ENCODE data around the gene MAN2B1.
"Not testable (repeated sequence)": the region's sequence is repeated elsewhere in the genome, so short reads cannot be mapped to it uniquely, and the experiment has no call there.

Gene MAN2B1

GRCh38 chr19:12666265-12667048 is at the start of gene MAN2B1, which contains the start of gene WDR83:
MAN2B1 (minus strand) TSS chr19:12666742; CDS start chr19:12666701, 41 bp downstream.
WDR83 (plus strand) TSS chr19:12666807; CDS start chr19:12669791, 2,984 bp downstream.
- DNase-seq = peak; percentile 84 to 86

DNA sequence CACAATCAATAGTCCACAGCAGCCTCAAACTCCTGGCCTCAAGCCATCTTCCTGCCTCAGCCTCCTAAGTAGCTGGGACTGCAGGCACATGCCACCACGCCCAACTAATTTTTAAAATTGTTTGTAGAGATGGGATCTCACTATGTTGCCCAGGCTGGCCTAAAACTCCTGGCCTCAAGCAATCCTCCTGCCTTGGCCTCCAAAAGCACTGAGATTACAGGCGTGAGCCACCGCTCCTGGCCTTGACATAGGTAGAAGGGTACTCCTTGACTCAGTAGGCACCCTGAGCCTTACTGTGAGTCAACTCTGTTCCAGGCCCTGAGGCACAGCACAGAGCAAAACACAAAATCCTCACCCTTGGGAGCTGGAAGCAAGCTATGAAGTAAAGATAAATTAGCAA is 49.4 kb upstream of the MAN2B1 start:
- no peak for DNase-seq

- no peak for DNase-seq
Observed at GRCh38 chr19:12715102-12715501, 48.6 kb upstream of the MAN2B1 start.

DNA sequence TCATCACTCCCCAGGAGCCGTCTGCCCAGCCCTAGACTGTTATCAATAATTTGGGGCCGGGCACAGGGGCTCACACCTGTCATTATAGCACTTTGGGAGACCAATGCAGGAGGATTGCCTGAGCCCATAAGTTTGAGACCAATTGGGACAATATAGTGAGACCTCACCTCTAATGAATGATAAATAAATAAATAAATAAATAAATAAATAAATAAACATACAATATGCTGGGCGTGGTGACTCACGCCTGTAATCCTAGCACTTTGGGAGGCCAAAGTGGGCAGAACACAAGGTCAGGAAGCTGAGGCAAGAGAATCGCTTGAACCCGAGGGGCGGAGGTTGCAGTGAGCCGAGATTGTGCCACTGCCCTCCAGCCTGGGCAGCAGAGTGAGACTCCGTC is 46.8 kb upstream of the MAN2B1 start:
- not testable (repeated sequence) for DNase-seq

GRCh38 chr19:12712077-12712476 is 45.5 kb upstream of the MAN2B1 start:
- DNase-seq = not testable (repeated sequence)

DNA sequence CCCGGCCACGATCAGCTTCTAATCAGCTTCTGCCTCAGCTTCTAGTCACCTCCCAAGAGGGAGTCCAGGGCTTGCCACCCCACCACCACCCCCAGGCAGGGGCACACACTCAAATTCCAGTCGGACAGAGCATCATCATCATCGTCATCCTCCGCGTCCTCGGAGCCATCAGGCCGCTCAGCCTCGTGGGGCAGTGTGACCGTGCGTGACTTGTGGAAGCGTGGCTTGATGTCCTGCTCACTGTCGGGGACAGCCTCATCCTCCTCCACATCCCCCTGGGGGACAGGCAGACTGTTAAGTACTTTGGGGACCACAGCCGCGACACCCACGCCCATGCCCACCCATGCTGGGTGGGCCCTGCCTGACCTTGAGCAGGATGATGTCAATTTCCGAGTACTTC is 44.6 kb upstream of the MAN2B1 start:
- no peak for DNase-seq

DNA sequence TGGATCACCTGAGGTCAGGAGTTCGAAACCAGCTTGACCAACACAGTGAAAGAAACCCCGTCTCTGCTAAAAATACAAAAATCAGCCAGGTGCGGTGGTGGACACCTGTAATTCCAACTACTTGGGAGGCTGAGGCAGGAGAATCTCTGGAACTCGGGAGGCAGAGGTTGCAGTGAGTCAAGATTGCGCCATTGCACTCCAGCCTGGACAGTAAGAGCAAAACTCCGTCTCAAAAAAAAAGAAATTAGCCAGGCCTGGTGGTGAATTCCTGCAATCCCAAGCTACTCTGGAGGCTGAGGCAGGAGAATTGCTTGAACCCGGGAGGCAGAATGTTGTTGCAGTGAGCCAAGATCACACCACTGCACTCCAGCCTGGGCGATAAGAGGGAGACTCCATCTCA is 42.1 kb upstream of the MAN2B1 start:
- no peak for DNase-seq

DNA sequence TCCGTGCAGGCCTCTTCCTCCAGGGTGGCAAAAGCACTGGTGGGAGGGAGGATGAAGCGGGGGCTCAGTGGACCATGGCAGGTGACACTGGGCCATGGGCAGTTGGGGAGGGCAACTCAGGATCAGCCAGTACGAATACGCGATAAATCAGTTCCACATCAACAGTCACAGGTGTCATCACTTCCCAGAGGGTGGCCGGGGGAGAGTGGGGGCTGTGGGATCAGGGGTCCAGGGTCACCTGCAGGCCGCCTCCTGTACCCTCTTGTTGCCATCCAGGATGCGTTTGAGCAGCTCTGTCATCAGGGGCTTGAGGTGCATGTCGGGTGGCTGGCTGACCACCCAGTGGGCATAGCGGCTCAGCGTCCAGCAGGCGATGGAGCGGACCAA is 39.8 kb upstream of the MAN2B1 start:
- no peak for DNase-seq

DNA sequence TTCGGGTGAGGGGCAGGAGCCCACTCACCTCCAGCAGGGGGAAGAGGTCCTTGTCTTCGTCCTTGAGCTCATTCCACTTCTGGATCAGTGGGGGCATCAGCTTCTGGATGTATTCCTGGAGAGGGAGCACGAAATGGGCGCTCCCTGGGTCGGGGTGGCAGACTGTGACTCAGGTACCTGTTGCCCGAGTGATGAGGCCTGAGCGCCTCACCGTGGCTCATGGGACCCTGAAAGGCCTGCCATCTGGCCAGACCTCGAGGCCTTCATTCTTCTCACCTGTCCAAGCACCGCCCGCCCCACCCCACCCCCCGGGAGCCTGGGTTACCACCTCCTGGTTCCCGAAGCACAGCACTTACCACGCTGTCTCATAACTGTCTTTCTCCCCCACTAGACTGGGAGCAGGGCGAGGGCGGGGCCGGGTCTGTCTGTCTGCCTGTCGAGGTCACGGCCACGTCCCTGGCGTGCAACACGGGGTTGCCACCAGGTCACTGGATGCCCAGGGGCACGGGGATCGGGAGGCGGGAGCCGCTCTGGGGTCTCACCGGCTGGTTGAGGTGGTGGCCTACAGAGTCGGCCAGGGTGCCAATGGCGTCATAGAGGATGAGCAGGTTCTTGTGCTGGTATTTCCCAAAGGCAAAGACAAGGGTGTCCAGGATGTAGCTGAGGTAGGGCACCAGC is 39.3 kb upstream of the MAN2B1 start:
- DNase-seq = no peak

GRCh38 chr19:12705169-12705568 is 38.6 kb upstream of the MAN2B1 start:
- no peak for DNase-seq

DNA sequence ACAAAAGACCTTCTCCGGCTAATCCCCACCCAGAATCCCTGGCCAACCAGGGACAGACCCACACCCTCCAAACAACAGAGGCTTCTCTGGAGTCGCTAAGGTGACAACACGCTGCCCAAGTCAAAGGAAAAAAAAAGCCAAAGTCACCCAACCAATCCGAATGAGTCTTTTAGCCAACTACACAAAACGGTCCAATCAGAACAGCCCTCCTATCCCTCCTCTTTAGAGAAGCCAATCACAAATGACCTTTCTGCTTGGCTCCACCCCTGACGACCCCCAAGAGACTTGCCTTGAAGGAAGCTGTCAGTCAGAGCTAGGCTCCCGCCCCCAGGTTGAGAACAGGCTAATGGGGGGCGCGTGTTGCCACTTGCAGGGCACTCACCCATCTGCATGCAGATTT is 36.5 kb upstream of the MAN2B1 start:
- peak in 1 of 2 experiments; percentile 29 for DNase-seq

DNA sequence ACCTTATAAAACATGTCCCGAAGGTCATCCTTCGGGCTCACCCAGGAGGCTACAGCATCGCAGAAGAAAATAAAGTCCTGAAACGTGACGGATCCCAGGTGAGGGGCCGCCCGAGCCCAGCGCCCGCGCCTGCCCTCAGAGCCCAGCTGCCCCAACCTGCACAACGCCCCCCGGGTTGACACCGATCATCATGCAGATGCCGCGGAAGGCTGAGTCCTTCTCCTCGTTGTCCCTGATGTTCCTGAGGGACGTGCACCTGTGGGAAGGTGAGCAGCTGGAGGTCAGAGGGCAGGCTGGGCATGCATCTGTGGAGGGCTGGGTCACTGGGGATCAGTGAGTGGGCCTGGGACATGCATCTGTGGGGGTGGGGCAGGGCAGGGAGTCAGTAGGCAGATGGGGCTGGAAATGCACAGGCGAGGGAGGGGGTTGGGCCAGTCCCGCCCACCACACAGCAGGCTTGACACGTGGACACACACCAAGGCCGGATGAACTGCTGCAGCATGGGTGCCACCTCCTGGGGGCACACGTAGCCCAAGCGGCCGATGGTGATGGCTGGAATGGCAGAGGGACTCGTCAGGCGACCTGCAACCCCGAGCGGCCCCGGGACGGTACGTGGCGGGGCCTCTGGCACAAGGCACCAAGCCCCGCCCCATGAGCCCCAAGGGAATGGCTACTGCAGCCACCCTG is 35.2 kb upstream of the MAN2B1 start:
- no peak for DNase-seq

DNA sequence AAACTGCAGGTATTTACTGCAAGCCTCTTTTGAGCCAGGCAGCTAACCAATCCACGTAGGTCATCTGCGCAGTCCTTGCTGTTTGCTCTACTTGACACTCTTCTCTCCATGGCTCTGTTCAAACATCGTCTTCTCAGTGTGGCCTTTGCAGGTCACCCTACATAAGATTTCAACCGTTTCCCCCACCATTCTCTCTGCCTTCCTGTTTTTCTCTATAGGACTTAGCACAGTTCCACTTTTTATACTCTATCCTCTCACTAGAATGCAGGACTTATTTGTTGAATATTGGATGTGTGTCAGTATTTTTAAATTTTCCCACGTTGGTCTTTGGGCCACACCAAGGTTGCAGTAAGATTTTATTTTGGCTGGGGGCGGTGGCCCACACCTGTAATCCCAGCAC is 31.6 kb upstream of the MAN2B1 start:
- no peak for DNase-seq

GRCh38 chr19:12697425-12697824 is 30.9 kb upstream of the MAN2B1 start:
- not testable (repeated sequence) for DNase-seq

DNA sequence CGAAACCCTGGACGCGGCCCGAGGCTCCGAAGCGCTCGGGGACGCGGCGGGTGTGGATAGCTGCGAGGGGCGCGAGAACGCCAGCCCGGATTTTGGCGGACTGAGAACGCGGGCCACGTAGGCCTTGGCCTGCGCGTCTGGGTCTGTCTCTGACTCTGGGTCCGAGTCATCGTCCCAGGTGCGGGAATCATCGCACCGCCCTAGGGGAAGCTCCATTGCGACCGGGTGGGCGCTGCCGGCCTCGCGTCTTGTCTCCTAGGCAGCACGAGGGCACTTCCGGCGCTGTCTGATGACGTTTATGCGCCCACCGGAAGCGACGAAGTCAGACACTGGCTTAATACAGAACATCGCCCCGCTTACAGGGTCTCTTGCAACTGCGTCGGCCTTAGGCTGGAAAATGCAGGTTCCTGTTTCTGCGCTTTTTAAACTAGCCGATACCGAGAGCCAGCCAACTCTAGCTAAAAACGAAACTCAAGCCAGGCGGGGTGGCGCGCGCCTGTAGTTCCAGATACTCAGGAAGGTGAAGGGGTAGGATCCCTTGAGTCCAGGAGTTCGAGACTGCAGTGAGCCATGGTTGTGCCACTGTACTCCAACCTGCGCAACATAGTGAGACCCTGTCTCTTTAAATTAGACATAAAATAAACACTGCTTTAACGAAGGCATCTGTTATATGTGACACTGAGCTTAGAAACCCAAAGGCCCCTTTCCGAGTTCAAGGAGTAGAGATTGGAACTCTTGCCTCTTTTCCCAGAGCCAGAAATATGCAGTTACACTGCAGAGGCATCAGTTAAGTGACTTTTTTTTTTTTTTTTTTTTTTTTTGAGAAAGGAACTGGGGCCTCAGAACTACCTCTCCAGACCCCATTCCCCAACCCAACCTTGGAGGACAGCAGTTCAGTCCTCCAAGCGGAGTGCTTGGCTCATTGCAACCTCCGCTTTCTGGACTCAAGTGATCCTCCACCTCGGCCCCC is 30.1 kb upstream of the MAN2B1 start, which contains the start of gene FBXW9:
TSS of gene FBXW9 (minus strand) at position 266 of the 970 bp plus-strand sequence. CDS start at position 216, 50 bp downstream.
- DNase-seq = peak; percentile 99

- DNase-seq = peak in 1 of 2 experiments; percentile 20
Observed at GRCh38 chr19:12695997-12696365, 29.4 kb upstream of the MAN2B1 start.

- no peak for DNase-seq
Observed at GRCh38 chr19:12695514-12695913, 29.0 kb upstream of the MAN2B1 start.

DNA sequence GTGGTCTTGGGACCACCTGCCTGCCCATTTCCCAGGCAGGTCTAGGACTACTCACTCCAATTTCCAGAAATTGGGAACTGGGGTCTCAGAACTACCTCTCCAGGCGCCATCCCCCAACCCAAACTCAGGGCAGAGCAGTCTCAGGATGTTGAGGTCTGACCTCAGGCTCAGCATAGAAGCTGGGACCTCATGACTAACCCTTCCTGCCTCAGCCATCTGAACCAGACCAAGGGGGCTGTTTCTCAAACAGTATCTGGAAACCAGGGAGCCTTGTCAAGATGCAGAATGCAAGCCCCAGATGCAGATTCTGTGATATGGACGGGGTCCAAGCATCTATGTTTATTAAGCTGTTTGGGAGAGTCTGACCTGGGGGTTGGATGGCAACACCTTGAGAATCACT is 28.6 kb upstream of the MAN2B1 start:
- DNase-seq = no peak

GRCh38 chr19:12694641-12695040 is 28.1 kb upstream of the MAN2B1 start:
- no peak for DNase-seq

- no peak for DNase-seq
Observed at GRCh38 chr19:12692960-12693359, 26.4 kb upstream of the MAN2B1 start.

- no peak for DNase-seq
Observed at GRCh38 chr19:12689581-12690216, 23.2 kb upstream of the MAN2B1 start.

DNA sequence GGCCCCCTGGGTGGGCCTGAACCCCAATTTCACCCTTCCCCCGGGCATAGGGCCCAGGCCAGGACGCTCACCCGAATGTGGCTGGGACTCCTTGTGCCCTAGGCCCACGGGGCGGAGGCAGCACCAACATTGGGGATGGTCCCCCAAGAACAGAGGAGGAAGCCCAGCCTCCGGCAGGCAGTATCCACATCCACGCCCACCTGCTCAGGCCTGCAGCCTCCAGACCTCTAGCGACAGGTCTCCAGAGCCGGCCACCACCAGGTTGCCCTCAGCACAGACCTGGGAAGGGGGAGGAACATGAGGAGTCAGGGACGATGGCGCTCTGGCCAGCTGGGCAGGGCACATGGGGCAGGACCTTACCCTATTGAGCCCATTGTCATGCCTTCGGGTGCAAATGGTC is 22.5 kb upstream of the MAN2B1 start:
- DNase-seq = no peak

Data from activated CD4-positive, alpha-beta T cell treated with anti-CD3 and anti-CD28 coated beads, Interleukin-2, amount 50 U/mL, for 48 hours (primary cell).